Astrocyte (in vitro differentiated cells and primary cell): Measurements from ENCODE around the gene POLR3GL. TPM values are rescaled to one million over a fixed set of nuclear protein-coding genes. Genes with fewer than 3 reads are reported as not detected.

ENCODE experiments used
- DNase-seq: peaks from one replicate; pipeline ENCODE4 v3.0.0-alpha.2; 2010; ENCODE audit warnings: low read depth
- FAIRE-seq: peaks from 2 replicates; lab custom pipeline; 2011; peaks lifted over from hg19 to GRCh38; lab: Jason Lieb, UNC
- H2AFZ ChIP-seq: 2 replicates; pipeline ENCODE4 v1.6.0; 2012; ENCODE audit warnings: low read depth, low read length, inconsistent platforms
- H3K27ac ChIP-seq: 2 replicates; pipeline ENCODE4 v1.5.1; 2011; ENCODE audit warnings: low read depth, low read length, inconsistent platforms
- H3K27me3 ChIP-seq: 2 replicates; pipeline ENCODE4 v1.6.0; 2011; ENCODE audit warnings: low read length, inconsistent platforms; ENCODE audit not compliant: insufficient read depth
- H3K36me3 ChIP-seq: 2 replicates; pipeline ENCODE4 v1.5.1; 2011; ENCODE audit warnings: low read length, inconsistent platforms; ENCODE audit not compliant: insufficient read depth
- H3K4me1 ChIP-seq: 2 replicates; pipeline ENCODE4 v1.5.1; 2011; ENCODE audit warnings: low read length, inconsistent platforms; ENCODE audit not compliant: insufficient read depth
- H3K4me2 ChIP-seq: 2 replicates; pipeline ENCODE4 v1.6.0; 2012; ENCODE audit warnings: low read length, inconsistent platforms
- H3K4me3 ChIP-seq: 2 replicates; pipeline ENCODE4 v1.5.1; 2011; ENCODE audit warnings: low read depth, mild to moderate bottlenecking, low read length, inconsistent platforms; ENCODE audit not compliant: insufficient read depth
- H3K79me2 ChIP-seq: 2 replicates; pipeline ENCODE4 v1.6.0; 2012; ENCODE audit warnings: mild to moderate bottlenecking, low read length, inconsistent platforms; ENCODE audit not compliant: insufficient read depth
- H3K9ac ChIP-seq: 2 replicates; pipeline ENCODE4 v1.6.0; 2012; ENCODE audit warnings: mild to moderate bottlenecking, low read length, inconsistent platforms
- H3K9me3 ChIP-seq: 2 replicates; pipeline ENCODE4 v1.5.1; 2012; ENCODE audit warnings: low read depth, mild to moderate bottlenecking, low read length, inconsistent platforms; ENCODE audit not compliant: insufficient read depth
- H4K20me1 ChIP-seq: 2 replicates; pipeline ENCODE4 v1.6.0; 2012; ENCODE audit warnings: low read length, inconsistent platforms; ENCODE audit not compliant: insufficient read depth
- H3K27ac Mint-ChIP-seq: one replicate; pipeline ENCODE4 v1.8.0; 2021; ENCODE audit warnings: mild to moderate bottlenecking, mixed read lengths; ENCODE audit not compliant: unreplicated experiment
- H3K27me3 Mint-ChIP-seq: one replicate; pipeline ENCODE4 v1.8.0; 2021; ENCODE audit warnings: low read depth, mixed read lengths; ENCODE audit not compliant: unreplicated experiment
- H3K36me3 Mint-ChIP-seq: one replicate; pipeline ENCODE4 v1.8.0; 2021; ENCODE audit warnings: low read depth, mixed read lengths; ENCODE audit not compliant: unreplicated experiment
- H3K4me1 Mint-ChIP-seq: one replicate; pipeline ENCODE4 v1.8.0; 2021; ENCODE audit warnings: low read depth, mixed read lengths; ENCODE audit not compliant: unreplicated experiment
- H3K4me3 Mint-ChIP-seq: one replicate; pipeline ENCODE4 v1.8.0; 2021; ENCODE audit warnings: mild to moderate bottlenecking, moderate library complexity, mixed read lengths; ENCODE audit not compliant: unreplicated experiment
- H3K9me3 Mint-ChIP-seq: one replicate; pipeline ENCODE4 v1.8.0; 2021; ENCODE audit warnings: mild to moderate bottlenecking, mixed read lengths; ENCODE audit not compliant: unreplicated experiment
- EZH2 ChIP-seq: IDR thresholded peaks from 2 replicates; pipeline ENCODE4 v1.6.1; 2012; ENCODE audit warnings: mild to moderate bottlenecking, low read length, inconsistent platforms; ENCODE audit not compliant: insufficient read depth
- total RNA-seq: library from RNA; stranded (reverse); gene quantifications from 2 replicates; pipeline ENCODE4 v1.2.1, GENCODE V29; 2021
- TF ChIP-seq, protein P1 (sequence below): IDR thresholded peaks from 2 replicates; pipeline ENCODE4 v1.5.1; 2011; ENCODE audit warnings: low read depth, mild to moderate bottlenecking, inconsistent platforms, low read length, moderate library complexity; ENCODE audit not compliant: insufficient read depth

The POLR3GL gene
- total RNA-seq, 1 donor from 2014 or later, result 20.5 TPM

- Mint-ChIP-seq H3K36me3 (peaks cover 20% of the 10 kb centered on the region), H3K4me3 (no peak overlapping the region), H3K27me3 (no peaks in the 10 kb centered on the region), H3K9me3 (peaks cover 2% of the 10 kb centered on the region), H3K4me1 (no peaks in the 10 kb centered on the region), H3K27ac (no peak overlapping the region)
- Histone ChIP-seq H3K36me3 (peaks cover 8% of the 10 kb centered on the region), H3K79me2 (peaks cover 54% of the 10 kb centered on the region), H3K4me1 (no peaks in the 10 kb centered on the region), H3K27ac (no peak overlapping the region), H2AFZ (no peak overlapping the region), H4K20me1 (peaks cover 38% of the 10 kb centered on the region), H3K4me3 (no peak overlapping the region), H3K27me3 (no peaks in the 10 kb centered on the region), H3K9ac (no peak overlapping the region), H3K9me3 (no peaks in the 10 kb centered on the region), H3K4me2 (no peak overlapping the region)
- TF ChIP-seq, protein P1, sequence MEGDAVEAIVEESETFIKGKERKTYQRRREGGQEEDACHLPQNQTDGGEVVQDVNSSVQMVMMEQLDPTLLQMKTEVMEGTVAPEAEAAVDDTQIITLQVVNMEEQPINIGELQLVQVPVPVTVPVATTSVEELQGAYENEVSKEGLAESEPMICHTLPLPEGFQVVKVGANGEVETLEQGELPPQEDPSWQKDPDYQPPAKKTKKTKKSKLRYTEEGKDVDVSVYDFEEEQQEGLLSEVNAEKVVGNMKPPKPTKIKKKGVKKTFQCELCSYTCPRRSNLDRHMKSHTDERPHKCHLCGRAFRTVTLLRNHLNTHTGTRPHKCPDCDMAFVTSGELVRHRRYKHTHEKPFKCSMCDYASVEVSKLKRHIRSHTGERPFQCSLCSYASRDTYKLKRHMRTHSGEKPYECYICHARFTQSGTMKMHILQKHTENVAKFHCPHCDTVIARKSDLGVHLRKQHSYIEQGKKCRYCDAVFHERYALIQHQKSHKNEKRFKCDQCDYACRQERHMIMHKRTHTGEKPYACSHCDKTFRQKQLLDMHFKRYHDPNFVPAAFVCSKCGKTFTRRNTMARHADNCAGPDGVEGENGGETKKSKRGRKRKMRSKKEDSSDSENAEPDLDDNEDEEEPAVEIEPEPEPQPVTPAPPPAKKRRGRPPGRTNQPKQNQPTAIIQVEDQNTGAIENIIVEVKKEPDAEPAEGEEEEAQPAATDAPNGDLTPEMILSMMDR, result no peak
- TF ChIP-seq EZH2, result no peak
- DNase-seq, result no peak
- FAIRE-seq, result no peak
Measured at GRCh38 chr1:145947551-145947950, 16.9 kb upstream of the POLR3GL start.

DNA sequence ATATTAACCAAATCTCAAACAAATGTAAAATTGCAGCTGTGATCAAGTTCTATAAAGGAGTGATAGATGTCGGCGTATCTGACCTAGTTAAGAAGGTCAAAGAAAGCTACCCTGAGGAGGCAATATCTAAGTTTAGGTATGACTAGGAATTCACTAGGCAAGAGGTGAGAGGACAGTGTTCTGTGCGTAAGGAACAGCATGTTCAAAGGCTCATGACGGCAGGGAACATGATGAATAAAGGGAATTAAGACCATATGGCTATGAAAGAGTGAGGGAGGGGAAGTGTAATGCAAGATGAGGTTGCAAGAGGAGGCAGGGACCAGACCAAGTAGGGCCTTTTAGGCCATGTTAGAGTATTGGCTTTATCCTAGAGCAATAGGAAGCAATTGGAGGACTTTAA lies 15.3 kb upstream of the POLR3GL start:
- Histone ChIP-seq H3K4me1 (no peaks in the 10 kb centered on the region), H3K4me2 (no peak overlapping the region), H3K27ac (no peak overlapping the region), H2AFZ (no peak overlapping the region), H3K79me2 (peaks cover 71% of the 10 kb centered on the region), H3K4me3 (no peak overlapping the region), H3K9ac (no peak overlapping the region), H3K9me3 (no peaks in the 10 kb centered on the region), H3K27me3 (no peaks in the 10 kb centered on the region), H3K36me3 (peaks cover 2% of the 10 kb centered on the region), H4K20me1 (peaks cover 47% of the 10 kb centered on the region)
- DNase-seq (no peak), FAIRE-seq (no peak)
- Mint-ChIP-seq H3K27ac (no peak overlapping the region), H3K9me3 (peaks cover 2% of the 10 kb centered on the region), H3K36me3 (peaks cover 17% of the 10 kb centered on the region), H3K4me1 (no peaks in the 10 kb centered on the region), H3K4me3 (no peak overlapping the region), H3K27me3 (no peaks in the 10 kb centered on the region)
- no peak for TF ChIP-seq EZH2
- TF ChIP-seq, protein P1, result no peak

DNA sequence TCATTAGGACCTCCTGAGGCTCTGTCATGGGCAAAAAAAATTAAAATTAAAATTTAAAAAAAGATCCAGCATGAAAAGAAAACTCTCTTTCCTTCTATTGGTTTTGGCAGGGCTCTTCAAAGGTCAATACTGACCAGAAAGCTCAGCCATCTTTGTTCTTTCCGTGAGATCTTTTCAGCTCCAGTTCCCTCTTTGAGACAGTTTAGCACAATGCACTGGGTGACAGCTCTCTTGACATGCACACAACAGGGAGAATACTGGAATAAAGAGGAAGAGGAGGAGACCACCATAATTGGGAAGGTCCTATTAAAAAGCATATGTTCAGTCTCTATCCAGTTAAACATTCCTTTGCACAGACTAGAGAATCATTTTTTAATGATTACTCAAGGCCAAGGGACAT lies 13.0 kb upstream of the POLR3GL start:
- no peak overlapping the region for H3K27ac Mint-ChIP-seq
- FAIRE-seq, result no peak
- H4K20me1 ChIP-seq, result peaks cover 64% of the 10 kb centered on the region
- TF ChIP-seq EZH2, result no peak
- TF ChIP-seq, protein P1, result no peak
- H3K4me3 ChIP-seq, result no peak overlapping the region
- peaks cover 5% of the 10 kb centered on the region for H3K36me3 ChIP-seq
- H3K4me1 Mint-ChIP-seq, result peaks cover 9% of the 10 kb centered on the region
- H3K4me1 ChIP-seq, result peaks cover 7% of the 10 kb centered on the region
- H3K27me3 ChIP-seq, result no peaks in the 10 kb centered on the region
- H3K4me2 ChIP-seq, result no peak overlapping the region
- H3K27me3 Mint-ChIP-seq, result no peaks in the 10 kb centered on the region
- H3K9me3 ChIP-seq, result no peaks in the 10 kb centered on the region
- H3K4me3 Mint-ChIP-seq, result no peak overlapping the region
- peaks cover 2% of the 10 kb centered on the region for H3K9me3 Mint-ChIP-seq
- no peak overlapping the region for H2AFZ ChIP-seq
- no peak overlapping the region for H3K27ac ChIP-seq
- peaks cover 10% of the 10 kb centered on the region for H3K36me3 Mint-ChIP-seq
- no peak overlapping the region for H3K9ac ChIP-seq
- DNase-seq, result no peak
- peaks cover 91% of the 10 kb centered on the region for H3K79me2 ChIP-seq
